SU-DHL-6 (cell line): Measurements from ENCODE around the gene ENOX2.

ENCODE experiments used
- H2AFZ ChIP-seq: fragments of 200-600 bp; sonication (generic); 2 replicates; pipeline ENCODE4 v1.6.1; 2014; ENCODE audit warnings: low read depth, mild to moderate bottlenecking, moderate library complexity, mixed read lengths, antibody characterized with exemption, low read length; ENCODE audit not compliant: severe bottlenecking
- H3F3A ChIP-seq: fragments of 200-600 bp; shearing (Covaris generic); 2 replicates; pipeline ENCODE4 v1.6.0; 2016; ENCODE audit warnings: antibody characterized with exemption, mild to moderate bottlenecking; ENCODE audit not compliant: insufficient read depth
- H3K27ac ChIP-seq: fragments of 200-600 bp; sonication (generic); 2 replicates; pipeline ENCODE4 v1.5.1; 2016; ENCODE audit warnings: low read depth, mild to moderate bottlenecking, low read length, moderate library complexity, mixed read lengths
- H3K27me3 ChIP-seq: fragments of 200-600 bp; sonication (generic), shearing (Covaris generic); 2 replicates; pipeline ENCODE4 v1.6.0; 2014; ENCODE audit warnings: mild to moderate bottlenecking, low read length
- H3K36me3 ChIP-seq: fragments of 200-600 bp; sonication (generic); 2 replicates; pipeline ENCODE4 v1.6.1; 2014; ENCODE audit warnings: mild to moderate bottlenecking, low read length, mixed read lengths
- H3K4me2 ChIP-seq: fragments of 300-600, 200-600 bp; shearing (Covaris generic), sonication (generic); 2 replicates; pipeline ENCODE4 v1.6.0; 2014; ENCODE audit warnings: low read length, low read depth, mild to moderate bottlenecking; ENCODE audit not compliant: poor library complexity, severe bottlenecking
- H3K4me3 ChIP-seq: fragments of 200-600 bp; sonication (generic); 2 replicates; pipeline ENCODE4 v1.5.1; 2014; ENCODE audit warnings: antibody characterized with exemption, low read length, mild to moderate bottlenecking, mixed read lengths; ENCODE audit not compliant: insufficient read depth, poor library complexity, severe bottlenecking
- H3K79me2 ChIP-seq: fragments of 200-600 bp; sonication (generic); 2 replicates; pipeline ENCODE4 v1.6.1; 2014; ENCODE audit warnings: mild to moderate bottlenecking, low read length, moderate library complexity; ENCODE audit not compliant: insufficient read depth
- H3K9ac ChIP-seq: fragments of 200-600 bp; sonication (generic); 2 replicates; pipeline ENCODE4 v1.7.0; 2014; ENCODE audit warnings: mild to moderate bottlenecking, low read length
- H3K9me2 ChIP-seq: fragments of 200-600 bp; sonication (generic); replicated peaks from 2 replicates; pipeline ENCODE4 v1.6.1; 2014; ENCODE audit warnings: low read length; ENCODE audit not compliant: insufficient read depth
- H3K9me3 ChIP-seq: fragments of 200-600 bp; sonication (generic); 2 replicates; pipeline ENCODE4 v1.6.1; 2014; ENCODE audit warnings: low read length, mixed read lengths; ENCODE audit not compliant: insufficient read depth
- H4K20me1 ChIP-seq: fragments of 200-600 bp; sonication (generic); 2 replicates; pipeline ENCODE4 v1.6.1; 2014; ENCODE audit warnings: low read depth, mild to moderate bottlenecking, antibody characterized with exemption, low read length, moderate library complexity, mixed read lengths
- CTCF ChIP-seq: fragments of 200-600 bp; sonication (generic); IDR thresholded peaks from one replicate; pipeline ENCODE4 v1.5.1; 2017; ENCODE audit warnings: antibody characterized with exemption, mild to moderate bottlenecking, low read length, moderate library complexity; ENCODE audit not compliant: insufficient read depth, poor library complexity, severe bottlenecking
- EZH2phosphoT487 ChIP-seq: fragments of 200-600 bp; sonication (generic), shearing (Covaris generic); conservative IDR thresholded peaks from 2 replicates; pipeline ENCODE4 v1.6.1; 2018; ENCODE audit warnings: mild to moderate bottlenecking, antibody characterized with exemption, low read length, moderate library complexity, mixed read lengths

Gene ENOX2

GRCh38 chrX:130885996-130886395 is 17.0 kb downstream of the ENOX2 start:
- Histone ChIP-seq H3K4me2 (no peak overlapping the region), H3K9me3 (no peaks in the 10 kb centered on the region), H3K9me2 (no peaks in the 10 kb centered on the region), H3F3A (no peaks in the 10 kb centered on the region), H3K27me3 (no peaks in the 10 kb centered on the region), H3K36me3 (no peaks in the 10 kb centered on the region), H3K27ac (no peak overlapping the region), H2AFZ (no peak overlapping the region), H3K79me2 (no peaks in the 10 kb centered on the region), H3K9ac (no peak overlapping the region), H3K4me3 (no peak overlapping the region), H4K20me1 (no peaks in the 10 kb centered on the region)
- TF ChIP-seq EZH2phosphoT487 (no peak), CTCF (no peak)

DNA sequence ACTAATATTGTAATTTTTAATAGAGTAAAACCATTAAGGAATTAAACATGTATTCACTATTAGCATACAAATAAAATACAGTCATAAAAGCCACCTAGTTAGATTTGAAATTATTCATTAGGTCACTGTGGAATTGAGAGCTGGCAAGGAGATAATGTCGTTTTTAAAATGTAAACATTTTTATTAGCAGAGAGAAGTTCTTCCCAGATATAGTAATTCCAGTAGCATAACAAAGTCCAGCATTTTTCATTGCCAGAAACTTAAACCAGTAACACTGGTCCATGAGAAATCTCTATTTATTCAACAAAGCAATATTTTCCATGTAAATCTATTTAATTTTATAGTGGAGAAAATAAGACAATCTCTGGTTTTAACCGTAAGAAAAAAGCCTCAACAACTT is 17.5 kb downstream of the ENOX2 start:
- Histone ChIP-seq H3K27ac (no peak overlapping the region), H3K79me2 (no peaks in the 10 kb centered on the region), H3K4me3 (no peak overlapping the region), H3K36me3 (no peaks in the 10 kb centered on the region), H4K20me1 (no peaks in the 10 kb centered on the region), H3K9me2 (no peaks in the 10 kb centered on the region), H3K9ac (no peak overlapping the region), H3F3A (no peaks in the 10 kb centered on the region), H3K27me3 (no peaks in the 10 kb centered on the region), H2AFZ (no peak overlapping the region), H3K4me2 (no peak overlapping the region), H3K9me3 (no peaks in the 10 kb centered on the region)
- no peak for TF ChIP-seq EZH2phosphoT487
- no peak for TF ChIP-seq CTCF

DNA sequence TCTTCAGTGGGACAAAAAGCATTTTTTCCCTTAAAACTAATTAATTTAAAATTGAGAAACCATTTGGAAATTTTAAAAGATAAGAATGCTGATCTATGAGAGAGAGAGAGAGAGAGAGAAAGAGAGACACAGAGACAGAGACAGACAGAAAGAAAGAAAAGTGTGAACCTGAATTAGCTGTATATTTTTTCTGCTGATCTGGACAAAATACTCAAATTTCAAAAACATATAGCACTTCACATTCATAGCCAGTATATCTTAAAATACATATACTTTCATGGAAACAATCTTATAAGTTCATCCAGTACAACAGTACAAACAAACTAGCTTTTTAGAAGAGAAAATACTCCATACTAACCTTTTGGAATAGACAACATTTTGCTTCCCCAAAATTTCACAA is 18.4 kb downstream of the ENOX2 start:
- Histone ChIP-seq H3K27me3 (no peaks in the 10 kb centered on the region), H3K79me2 (no peaks in the 10 kb centered on the region), H3K9me2 (no peaks in the 10 kb centered on the region), H4K20me1 (no peaks in the 10 kb centered on the region), H3K9ac (no peak overlapping the region), H3K4me2 (no peak overlapping the region), H3K27ac (no peak overlapping the region), H3K9me3 (no peaks in the 10 kb centered on the region), H2AFZ (no peak overlapping the region), H3F3A (no peaks in the 10 kb centered on the region), H3K36me3 (no peaks in the 10 kb centered on the region), H3K4me3 (no peak overlapping the region)
- TF ChIP-seq EZH2phosphoT487 (no peak), CTCF (no peak)

DNA sequence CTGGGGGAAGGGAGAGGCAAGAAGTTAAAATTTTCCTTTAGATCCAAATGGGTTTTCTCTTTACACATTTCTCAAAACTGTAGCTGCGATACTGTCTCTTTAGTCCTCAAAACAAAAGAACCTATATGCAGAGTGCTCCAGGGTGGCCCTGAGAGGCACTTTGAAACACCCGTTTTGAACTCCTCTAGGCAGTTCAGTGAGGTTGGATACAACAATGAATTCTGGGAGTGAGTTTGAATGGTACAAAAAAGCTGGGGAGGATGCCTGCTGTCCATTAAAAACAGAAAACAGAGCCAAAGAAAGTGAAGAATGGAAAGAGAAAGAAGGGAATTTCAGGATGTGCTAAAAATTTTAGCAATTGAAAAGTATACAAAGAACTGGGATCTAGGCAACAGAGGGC is 23.1 kb downstream of the ENOX2 start:
- Histone ChIP-seq H3K9ac (no peak overlapping the region), H3K27ac (no peak overlapping the region), H3K27me3 (no peaks in the 10 kb centered on the region), H4K20me1 (no peaks in the 10 kb centered on the region), H3K4me2 (no peak overlapping the region), H3K9me2 (no peaks in the 10 kb centered on the region), H3K9me3 (no peaks in the 10 kb centered on the region), H3F3A (no peaks in the 10 kb centered on the region), H3K4me3 (no peak overlapping the region), H3K79me2 (no peaks in the 10 kb centered on the region), H3K36me3 (no peaks in the 10 kb centered on the region), H2AFZ (no peak overlapping the region)
- TF ChIP-seq EZH2phosphoT487 (no peak), CTCF (no peak)
